GM13976 (cell line): ENCODE measurements around the gene KNDC1.

ENCODE experiments used
- DNase-seq: peaks from one replicate; pipeline ENCODE4 v3.0.0; 2012; ENCODE audit warnings: low spot score
- in situ Hi-C: fragments of 300-500 bp; cut with MboI; formaldehyde crosslinking; loops from one replicate; pipeline ENCODE4 v1.12.0; 2022; ENCODE audit warnings: low sequenced_read_pairs, mixed read lengths, inconsistent platforms; ENCODE audit not compliant: unreplicated experiment
- TF ChIP-seq, protein P1 (sequence below): IDR thresholded peaks from 2 replicates; pipeline ENCODE4 v1.5.1; 2012; ENCODE audit warnings: borderline replicate concordance, mild to moderate bottlenecking; ENCODE audit not compliant: insufficient read depth; ENCODE audit errors: extremely low read depth, missing control alignments, control extremely low read depth

Gene KNDC1

DNA sequence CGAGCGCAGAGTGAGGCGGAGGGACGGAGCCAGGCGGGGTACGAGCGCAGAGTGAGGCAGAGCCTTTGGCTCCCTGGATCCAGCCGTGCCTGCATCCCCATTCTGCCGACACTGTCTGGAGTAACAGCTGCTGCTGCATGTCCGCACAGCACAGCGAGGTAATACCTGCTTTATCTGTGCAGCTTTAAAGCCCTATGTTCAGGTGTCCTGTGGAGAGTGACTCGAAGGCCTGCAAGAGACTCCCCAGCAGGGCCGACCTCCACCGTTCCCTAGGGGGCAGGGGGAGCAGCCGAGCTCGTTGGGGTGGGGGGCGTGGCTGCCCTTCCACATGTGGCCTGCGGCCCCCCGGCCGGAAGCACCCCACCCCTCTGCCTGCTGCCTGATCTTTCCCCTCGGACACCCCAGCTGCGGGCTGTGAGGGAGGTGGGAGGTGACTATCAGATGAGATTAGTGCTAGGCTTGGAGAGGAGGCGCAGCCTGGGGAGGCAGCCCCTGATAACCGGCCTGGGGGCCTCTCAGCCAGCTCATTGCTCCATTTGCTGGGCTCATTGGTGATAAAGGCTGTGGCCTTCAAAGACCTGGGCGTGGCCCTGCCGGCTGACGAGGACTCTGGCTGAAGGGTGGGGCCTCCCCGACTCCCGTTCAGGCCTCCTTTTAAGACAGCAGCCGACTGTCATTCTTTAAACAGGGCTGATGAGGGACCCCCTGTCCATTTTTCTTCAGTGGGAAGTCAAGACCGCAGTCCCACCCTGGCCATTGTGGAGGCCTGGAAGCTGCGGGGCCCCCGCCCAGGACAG lies 85.6 kb downstream of the KNDC1 start:
- no peak for DNase-seq
- TF ChIP-seq, protein P1, sequence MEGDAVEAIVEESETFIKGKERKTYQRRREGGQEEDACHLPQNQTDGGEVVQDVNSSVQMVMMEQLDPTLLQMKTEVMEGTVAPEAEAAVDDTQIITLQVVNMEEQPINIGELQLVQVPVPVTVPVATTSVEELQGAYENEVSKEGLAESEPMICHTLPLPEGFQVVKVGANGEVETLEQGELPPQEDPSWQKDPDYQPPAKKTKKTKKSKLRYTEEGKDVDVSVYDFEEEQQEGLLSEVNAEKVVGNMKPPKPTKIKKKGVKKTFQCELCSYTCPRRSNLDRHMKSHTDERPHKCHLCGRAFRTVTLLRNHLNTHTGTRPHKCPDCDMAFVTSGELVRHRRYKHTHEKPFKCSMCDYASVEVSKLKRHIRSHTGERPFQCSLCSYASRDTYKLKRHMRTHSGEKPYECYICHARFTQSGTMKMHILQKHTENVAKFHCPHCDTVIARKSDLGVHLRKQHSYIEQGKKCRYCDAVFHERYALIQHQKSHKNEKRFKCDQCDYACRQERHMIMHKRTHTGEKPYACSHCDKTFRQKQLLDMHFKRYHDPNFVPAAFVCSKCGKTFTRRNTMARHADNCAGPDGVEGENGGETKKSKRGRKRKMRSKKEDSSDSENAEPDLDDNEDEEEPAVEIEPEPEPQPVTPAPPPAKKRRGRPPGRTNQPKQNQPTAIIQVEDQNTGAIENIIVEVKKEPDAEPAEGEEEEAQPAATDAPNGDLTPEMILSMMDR, result no peak
- in situ Hi-C loops, result no loop called here

DNA sequence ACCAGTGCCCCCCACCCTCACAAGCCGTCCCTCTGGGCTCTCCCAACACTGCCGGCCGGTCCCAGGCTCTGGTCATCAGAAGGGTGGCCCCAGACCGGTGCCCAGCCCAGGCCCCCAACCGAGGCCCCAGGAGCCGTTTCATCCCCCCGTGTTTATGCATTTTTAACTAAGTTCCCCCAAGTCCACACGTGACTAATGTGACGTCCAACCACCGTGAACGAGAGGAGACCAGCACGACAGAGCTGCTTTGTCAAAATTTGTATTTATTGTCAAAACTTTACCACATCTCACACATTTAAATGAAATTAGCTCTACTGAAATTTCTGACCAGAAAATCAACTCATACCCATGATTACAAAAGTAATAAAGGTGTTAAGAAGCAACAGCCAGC lies 86.2 kb downstream of the KNDC1 start:
- in situ Hi-C loops, result no loop called here
- TF ChIP-seq, protein P1, result no peak
- DNase-seq, result no peak

DNA sequence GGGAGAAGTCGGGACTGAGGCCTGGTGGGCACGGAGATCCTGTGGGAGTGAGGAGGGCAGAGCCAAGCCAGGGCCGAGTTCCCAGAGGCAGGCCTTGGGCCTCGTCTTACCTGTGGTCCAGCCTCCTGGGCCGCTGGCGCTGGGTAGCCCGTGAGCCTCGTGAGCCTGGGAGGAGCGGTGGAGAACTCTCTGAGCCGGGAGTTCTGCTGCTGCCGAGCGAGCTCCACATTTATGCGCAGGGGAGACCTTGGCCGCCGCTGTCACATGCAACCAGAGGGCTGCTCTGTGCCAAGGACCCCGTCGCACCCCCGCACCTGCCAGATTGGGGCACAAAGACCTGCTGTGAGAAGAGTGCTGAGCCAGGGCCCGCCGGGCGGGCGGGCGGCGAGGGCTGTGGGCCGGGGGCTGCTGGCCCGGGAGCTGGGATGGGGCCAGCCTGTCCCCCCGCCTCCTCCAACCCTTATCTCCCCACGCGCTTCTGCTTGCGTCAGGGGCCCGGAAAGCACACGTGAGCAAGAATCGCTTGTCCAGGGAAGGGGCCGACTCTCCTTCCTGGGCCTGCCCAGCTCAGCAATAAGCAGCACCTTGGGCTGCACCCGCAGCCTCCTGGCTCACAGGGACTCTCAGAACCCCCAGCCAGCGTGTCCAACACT lies 87.8 kb downstream of the KNDC1 start:
- in situ Hi-C loops, result no loop called here
- DNase-seq, result no peak
- TF ChIP-seq, protein P1, result no peak

DNA sequence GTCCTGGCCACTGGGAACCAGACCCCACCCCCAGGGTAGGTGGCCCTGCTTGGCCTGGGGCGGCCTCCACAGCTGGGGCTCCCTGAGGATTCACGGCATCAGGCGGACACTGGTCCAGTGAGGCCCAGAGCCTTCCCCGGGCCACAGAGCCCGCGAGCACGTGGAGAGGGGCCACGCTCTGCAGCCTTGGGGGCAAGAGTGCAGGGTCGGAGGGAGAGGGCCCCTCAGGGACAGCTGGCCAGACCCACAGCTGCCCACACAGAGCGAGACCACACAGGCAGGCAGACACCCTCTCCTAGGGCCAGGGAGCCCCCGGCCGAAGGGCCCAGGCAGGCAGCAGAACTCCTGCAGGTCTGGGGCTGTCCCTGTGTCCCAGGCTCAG lies 88.3 kb downstream of the KNDC1 start:
- TF ChIP-seq, protein P1, result no peak
- in situ Hi-C loops, result no loop called here
- no peak for DNase-seq

DNA sequence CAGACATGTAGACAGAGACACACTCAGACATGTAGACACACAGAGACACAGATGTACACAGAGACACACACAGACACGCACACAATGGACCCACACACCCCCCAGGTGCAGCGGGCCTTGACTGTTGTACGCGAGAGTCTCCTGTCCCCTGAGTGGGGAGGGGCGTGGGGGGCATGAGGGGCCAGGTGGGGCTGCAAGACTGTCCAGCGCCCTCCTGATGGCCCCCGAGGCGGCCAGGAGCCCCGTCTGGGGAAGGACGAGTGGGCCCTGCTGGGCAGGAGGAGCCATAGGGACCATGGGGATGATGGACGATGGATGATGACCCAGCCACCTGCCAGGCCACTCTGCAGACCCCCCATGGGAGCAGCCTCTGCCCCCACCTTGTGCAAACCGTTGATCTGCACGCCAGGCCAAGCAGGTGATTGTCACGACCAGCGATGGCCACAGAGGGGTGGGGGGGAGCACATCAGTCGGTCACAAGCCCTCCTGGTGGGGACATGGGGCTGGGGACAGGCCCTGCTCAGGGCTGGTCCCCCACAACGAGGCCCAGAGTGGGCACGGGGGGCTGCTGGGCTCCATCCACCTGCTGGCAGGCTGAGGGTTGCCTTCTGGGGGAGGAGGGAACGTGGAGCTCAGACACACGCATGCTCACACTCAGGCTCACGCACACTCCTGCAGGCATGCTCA lies 89.2 kb downstream of the KNDC1 start:
- in situ Hi-C loops, result no loop called here
- TF ChIP-seq, protein P1, result no peak
- DNase-seq, result no peak

DNA sequence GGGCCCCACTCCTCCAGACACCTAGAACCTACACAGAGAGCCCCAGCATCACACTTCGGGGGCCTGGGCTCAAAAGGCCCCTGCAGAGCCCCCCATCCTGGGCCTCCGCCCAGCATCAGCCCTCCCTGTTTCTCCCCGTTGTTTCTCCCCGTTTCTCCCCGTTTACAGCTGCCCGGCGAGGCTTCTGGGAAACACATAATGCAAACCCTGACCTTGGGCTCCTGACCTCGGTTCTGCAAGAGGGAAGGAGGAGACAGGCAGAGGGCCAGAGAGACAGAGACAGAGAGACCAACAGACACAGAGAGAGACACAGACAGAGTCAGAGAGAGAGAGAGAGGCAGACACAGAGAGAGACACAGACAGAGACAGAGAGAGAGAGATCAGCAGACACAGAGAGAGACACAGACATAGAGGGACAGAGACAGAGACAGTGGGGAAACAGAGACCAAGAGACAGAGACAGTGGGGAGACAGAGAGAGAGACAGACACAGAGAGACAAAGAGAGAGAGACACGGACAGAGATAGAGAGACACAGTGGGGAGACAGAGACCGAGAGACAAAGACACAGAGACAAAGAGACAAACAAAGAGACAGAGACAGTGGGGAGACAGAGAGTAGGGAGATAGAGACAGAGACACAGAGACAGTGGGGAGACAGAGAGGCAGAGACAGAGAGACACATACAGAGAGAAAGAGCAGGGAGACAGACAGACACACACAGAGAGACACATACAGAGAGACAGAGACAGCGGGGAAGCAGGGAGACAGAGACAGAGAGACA lies 90.1 kb downstream of the KNDC1 start:
- TF ChIP-seq, protein P1, result no peak
- in situ Hi-C loops, result no loop called here
- DNase-seq, result no peak
